Activated naive CD4-positive, alpha-beta T cell treated with anti-CD3 and anti-CD28 coated beads, Interleukin-2, amount 50 U/mL, for 72 hours (primary cell): ENCODE results near the gene PI4KB. TPM values are rescaled to one million over a fixed set of nuclear protein-coding genes. Genes with fewer than 3 reads are reported as not detected.

Experiments
- ATAC-seq, 2 donors: fragments of 150-1000 bp; cut with Tn5 transposase; 2 replicates each; pipeline ENCODE4 v1.10.0; 2021; ENCODE audit warnings: mild to moderate bottlenecking in 2 of 2, moderate library complexity in 2 of 2
- DNase-seq, 2 donors: peaks; one replicate each; pipeline ENCODE4 v3.0.0; 2021 to 2022; ENCODE audit warnings: low spot score in 2 of 2
- H3K27ac Mint-ChIP-seq, 2 donors: one replicate each; pipeline ENCODE4 v1.8.0; 2022; ENCODE audit warnings: mild to moderate bottlenecking in 2 of 2, mixed read lengths in 2 of 2
- H3K36me3 Mint-ChIP-seq, 2 donors: one replicate each; pipeline ENCODE4 v1.8.0; 2022; ENCODE audit warnings: mixed read lengths in 2 of 2
- H3K9me3 Mint-ChIP-seq, 2 donors: one replicate each; pipeline ENCODE4 v1.8.0; 2022; ENCODE audit warnings: mixed read lengths in 2 of 2
- total RNA-seq, 2 donors: library from RNA; stranded (reverse); gene quantifications; one replicate each; pipeline ENCODE4 v1.2.3, GENCODE V29; 2022

The PI4KB gene
- total RNA-seq, 2 donors from 2014 or later, result 55.0 to 75.3 TPM

DNA sequence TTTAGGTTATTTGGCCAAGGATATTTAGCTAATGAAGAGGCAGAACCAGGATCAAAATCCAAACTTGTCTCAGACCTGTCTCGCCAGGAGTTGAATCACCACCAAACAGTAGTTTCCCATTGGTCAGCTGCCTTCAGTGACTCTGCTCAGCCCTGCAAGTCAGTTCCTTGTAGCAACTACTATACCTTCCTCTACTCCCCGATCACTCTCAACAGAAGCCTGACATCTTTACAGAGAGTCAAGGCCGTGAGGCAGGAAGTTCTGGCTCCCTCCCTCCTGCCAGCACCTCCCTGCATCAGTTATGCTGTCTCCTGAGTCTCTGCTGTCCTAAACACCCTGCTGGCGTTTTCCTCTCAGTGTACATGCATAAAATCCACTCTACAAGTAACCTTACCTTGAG, 59.5 kb downstream of the PI4KB start:
- Mint-ChIP-seq H3K36me3 (peaks cover 0 to 14% of the 10 kb centered on the region in 2 donors), H3K27ac (peak overlapping the region; percentile 6 to 9), H3K9me3 (no peaks in the 10 kb centered on the region)
- ATAC-seq (peak in 1 of 2 donors; percentile 34), DNase-seq (no peak)

GRCh38 chr1:151266821-151267220, 60.4 kb downstream of the PI4KB start:
- no peaks in the 10 kb centered on the region for H3K9me3 Mint-ChIP-seq
- DNase-seq, result no peak
- ATAC-seq, result no peak
- H3K27ac Mint-ChIP-seq, result peak overlapping the region in 1 of 2 donors; percentile 6
- peaks cover 0 to 7% of the 10 kb centered on the region in 2 donors for H3K36me3 Mint-ChIP-seq

DNA sequence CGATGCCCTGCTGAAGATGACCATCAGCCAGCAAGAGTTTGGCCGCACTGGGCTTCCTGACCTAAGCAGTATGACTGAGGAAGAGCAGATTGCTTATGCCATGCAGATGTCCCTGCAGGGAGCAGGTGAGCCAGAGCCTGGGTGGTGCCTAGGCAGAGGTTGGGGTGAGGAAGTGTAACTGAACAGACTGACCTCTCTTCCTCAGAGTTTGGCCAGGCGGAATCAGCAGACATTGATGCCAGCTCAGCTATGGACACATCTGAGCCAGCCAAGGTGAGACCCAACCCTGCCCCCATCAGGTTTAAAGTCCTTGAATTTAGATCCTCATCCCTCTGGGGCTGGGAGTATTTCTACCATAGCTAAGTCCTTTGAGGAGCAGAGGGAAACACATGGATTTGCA, 60.9 kb downstream of the PI4KB start:
- no peak for DNase-seq
- Mint-ChIP-seq H3K27ac (peak overlapping the region; percentile 2 to 87), H3K36me3 (peaks cover 0 to 7% of the 10 kb centered on the region in 2 donors), H3K9me3 (no peaks in the 10 kb centered on the region)
- ATAC-seq, result no peak

DNA sequence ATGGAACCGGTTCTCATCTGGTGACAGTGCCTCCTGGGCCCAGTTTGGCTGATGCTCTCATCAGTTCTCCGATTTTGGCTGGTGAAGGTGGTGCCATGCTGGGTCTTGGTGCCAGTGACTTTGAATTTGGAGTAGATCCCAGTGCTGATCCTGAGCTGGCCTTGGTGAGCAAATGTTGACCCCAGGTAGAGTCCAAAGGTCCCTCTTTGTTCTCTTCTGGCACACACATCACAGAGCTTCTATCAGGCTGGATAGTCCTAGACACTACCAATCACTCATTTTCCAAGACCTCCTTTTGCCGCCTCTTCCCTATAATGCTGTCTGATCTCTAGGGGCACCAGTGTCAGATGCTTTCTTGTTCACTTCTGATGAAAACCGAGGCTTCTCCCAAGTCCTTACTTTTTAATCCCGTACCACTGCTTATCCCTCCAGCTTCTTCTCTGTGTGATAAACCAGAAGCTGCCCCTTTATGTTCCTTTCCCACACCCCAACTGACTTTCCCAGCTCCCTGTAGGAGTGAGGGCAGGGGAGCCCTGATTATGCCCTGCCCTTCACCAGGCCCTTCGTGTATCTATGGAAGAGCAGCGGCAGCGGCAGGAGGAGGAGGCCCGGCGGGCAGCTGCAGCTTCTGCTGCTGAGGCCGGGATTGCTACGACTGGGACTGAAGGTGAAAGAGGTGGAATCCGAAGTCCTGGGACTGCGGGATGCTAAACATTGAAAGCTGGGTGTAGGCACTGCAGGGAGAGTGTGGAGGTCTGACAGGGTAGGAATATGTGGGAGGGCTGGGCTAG, 61.6 kb downstream of the PI4KB start:
- Mint-ChIP-seq H3K9me3 (no peaks in the 10 kb centered on the region), H3K27ac (peak overlapping the region; percentile 3 to 87), H3K36me3 (peaks cover 0 to 7% of the 10 kb centered on the region in 2 donors)
- ATAC-seq (no peak), DNase-seq (no peak)

GRCh38 chr1:151259351-151259750, 67.9 kb downstream of the PI4KB start:
- no peak overlapping the region for H3K27ac Mint-ChIP-seq
- no peak for DNase-seq
- H3K36me3 Mint-ChIP-seq, result peaks cover 7 to 10% of the 10 kb centered on the region in 2 donors
- no peaks in the 10 kb centered on the region for H3K9me3 Mint-ChIP-seq
- no peak for ATAC-seq

GRCh38 chr1:151255381-151255780, 71.8 kb downstream of the PI4KB start:
- no peak for DNase-seq
- no peak for ATAC-seq
- H3K9me3 Mint-ChIP-seq, result no peaks in the 10 kb centered on the region
- H3K27ac Mint-ChIP-seq, result peak overlapping the region; percentile 92 to 95
- H3K36me3 Mint-ChIP-seq, result peaks cover 7 to 10% of the 10 kb centered on the region in 2 donors

GRCh38 chr1:151254217-151255213, 72.7 kb downstream of the PI4KB start, which contains the start of gene PSMD4:
Gene PSMD4 (plus strand): TSS chr1:151254734. CDS start chr1:151254783, 49 bp downstream.
- ATAC-seq (peak; percentile 95 to 96), DNase-seq (peak; percentile 86 to 93)
- Mint-ChIP-seq H3K27ac (peak within 1 kb of the TSS; percentile 92 to 97), H3K36me3 (peaks cover 7 to 10% of the 10 kb centered on the region in 2 donors), H3K9me3 (no peaks in the 10 kb centered on the region)

GRCh38 chr1:151251656-151252470, 75.4 kb downstream of the PI4KB start:
- Mint-ChIP-seq H3K36me3 (peaks cover 8 to 19% of the 10 kb centered on the region in 2 donors), H3K9me3 (no peaks in the 10 kb centered on the region), H3K27ac (no peak overlapping the region)
- peak in 1 of 2 donors; percentile 54 for DNase-seq
- ATAC-seq, result peak; percentile 19 to 54

DNA sequence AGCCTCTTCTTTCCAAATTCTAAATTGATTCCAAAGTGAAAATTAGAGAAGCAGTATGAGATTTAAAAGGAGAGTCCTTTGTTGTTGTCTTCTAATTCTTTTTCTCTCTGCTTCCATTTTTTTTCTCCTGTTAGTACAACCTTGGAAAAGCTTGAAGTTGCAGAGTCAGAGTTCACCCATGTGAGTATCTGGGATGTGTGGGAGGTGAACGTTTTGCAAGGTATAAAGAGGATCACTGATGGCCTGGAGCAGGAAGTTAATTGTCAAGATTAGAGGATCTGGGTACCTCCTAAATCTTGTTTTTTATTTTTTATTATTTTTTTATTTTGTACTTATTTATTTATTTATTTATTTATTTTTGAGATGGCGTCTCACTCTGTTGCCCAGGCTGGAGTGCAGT, 80.4 kb downstream of the PI4KB start:
- no peak overlapping the region for H3K27ac Mint-ChIP-seq
- H3K9me3 Mint-ChIP-seq, result no peaks in the 10 kb centered on the region
- H3K36me3 Mint-ChIP-seq, result peaks cover 23 to 34% of the 10 kb centered on the region in 2 donors
- DNase-seq, result no peak
- no peak for ATAC-seq

- Mint-ChIP-seq H3K9me3 (no peaks in the 10 kb centered on the region), H3K36me3 (peaks cover 23 to 36% of the 10 kb centered on the region in 2 donors), H3K27ac (peak overlapping the region; percentile 57 to 58)
- DNase-seq (no peak), ATAC-seq (no peak)
These were observed 83.5 kb downstream of the PI4KB start for GRCh38 chr1:151243683-151244216.

DNA sequence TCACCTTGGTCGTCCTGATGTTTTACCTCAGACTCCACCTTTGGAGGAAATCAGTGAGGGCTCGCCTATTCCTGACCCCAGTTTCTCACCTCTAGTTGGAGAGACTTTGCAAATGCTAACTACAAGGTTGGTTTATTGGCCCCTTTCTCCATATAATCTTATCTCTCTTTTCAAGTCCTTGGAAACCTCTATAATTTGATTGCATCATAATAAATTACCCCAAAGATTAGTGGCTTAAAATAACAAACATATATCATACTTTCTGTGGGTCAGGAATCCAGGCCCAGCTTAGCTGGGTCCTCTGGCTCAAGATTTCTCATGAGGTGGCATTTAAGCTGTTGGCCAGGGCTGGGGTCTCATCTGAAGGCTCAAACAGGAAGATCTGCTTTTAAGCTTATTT, 84.8 kb downstream of the PI4KB start:
- peaks cover 23 to 34% of the 10 kb centered on the region in 2 donors for H3K36me3 Mint-ChIP-seq
- no peak for DNase-seq
- no peak for ATAC-seq
- H3K27ac Mint-ChIP-seq, result peak overlapping the region; percentile 8 to 9
- no peaks in the 10 kb centered on the region for H3K9me3 Mint-ChIP-seq

Other genes starting within 250 kb of the PI4KB start
- gene SEMA6C, start 180.8 kb downstream of the PI4KB start, total RNA-seq, result 1 to 10 TPM; 2.8 to 7.1 TPM
- 10 to 100 TPM in 1 of 2 donors, 1 to 10 TPM in 1; 6.9 to 18.5 TPM for gene TNFAIP8L2, start 170.8 kb downstream of the PI4KB start, total RNA-seq
- gene LYSMD1, start 161.5 kb downstream of the PI4KB start, total RNA-seq, result 10 to 100 TPM in 1 of 2 donors, 1 to 10 TPM in 1; 3.8 to 36.1 TPM
- gene SCNM1, start 161.3 kb downstream of the PI4KB start, total RNA-seq, result 10 to 100 TPM; 62.3 to 83.9 TPM
- under 1 TPM; 0.77 to 0.78 TPM for gene TMOD4, start 151.4 kb downstream of the PI4KB start, total RNA-seq
- 10 to 100 TPM; 61.3 to 67.0 TPM for gene VPS72, start 137.2 kb downstream of the PI4KB start, total RNA-seq
- gene PIP5K1A, start 128.9 kb downstream of the PI4KB start, total RNA-seq, result 100 to 1,000 TPM in 1 of 2 donors, 10 to 100 TPM in 1; 88.0 to 137 TPM
- gene PSMD4, start 72.7 kb downstream of the PI4KB start, total RNA-seq, result 100 to 1,000 TPM; 185 to 189 TPM
- 10 to 100 TPM; 28.0 to 29.0 TPM for gene ZNF687, start 45.1 kb downstream of the PI4KB start, total RNA-seq
- 10 to 100 TPM; 56.9 to 61.3 TPM for gene RFX5, start 19.8 kb upstream of the PI4KB start, total RNA-seq
- gene SELENBP1, start 45.3 kb upstream of the PI4KB start, total RNA-seq, result not detected
- gene PSMB4, start 72.2 kb upstream of the PI4KB start, total RNA-seq, result 100 to 1,000 TPM; 318 to 462 TPM
- 100 to 1,000 TPM in 1 of 2 donors, 10 to 100 TPM in 1; 89.5 to 104 TPM for gene POGZ, start 132.1 kb upstream of the PI4KB start, total RNA-seq
- 1 to 10 TPM; 2.6 to 3.2 TPM for gene CGN, start 184.0 kb upstream of the PI4KB start, total RNA-seq
- gene TUFT1, start 212.9 kb upstream of the PI4KB start, total RNA-seq, result 1 to 10 TPM; 5.1 to 5.6 TPM